Smooth muscle cell (in vitro differentiated cells): ENCODE measurements around the gene NLGN4X. TPM values are rescaled to one million over a fixed set of nuclear protein-coding genes. Genes with fewer than 3 reads are reported as not detected.

Experiments
- DNase-seq: peaks from one replicate; lab custom pipeline; 2025; ENCODE audit not compliant: unreplicated experiment; lab: John Stamatoyannopoulos, UW
- H2AFZ ChIP-seq: fragments of 200-600 bp; sonication (generic); 2 replicates; pipeline ENCODE4 v1.6.0; 2016; ENCODE audit warnings: antibody characterized with exemption, low read depth, mild to moderate bottlenecking
- H3F3A ChIP-seq: fragments of 200-600 bp; sonication (generic); 2 replicates; pipeline ENCODE4 v1.6.0; 2017; ENCODE audit warnings: antibody characterized with exemption, low read depth
- H3K27ac ChIP-seq: fragments of 200-600 bp; sonication (generic); 2 replicates; pipeline ENCODE4 v1.5.1; 2016; ENCODE audit warnings: low read depth, mild to moderate bottlenecking
- H3K27me3 ChIP-seq: fragments of 200-600 bp; sonication (generic); 2 replicates; pipeline ENCODE4 v1.6.1; 2016; ENCODE audit warnings: low read depth, mild to moderate bottlenecking
- H3K36me3 ChIP-seq: fragments of 200-600 bp; sonication (generic); 2 replicates; pipeline ENCODE4 v1.5.1; 2016; ENCODE audit warnings: low read depth
- H3K4me1 ChIP-seq: fragments of 200-600 bp; sonication (generic); 2 replicates; pipeline ENCODE4 v1.5.1; 2016; ENCODE audit warnings: low read depth
- H3K4me2 ChIP-seq: fragments of 200-600 bp; sonication (generic); 2 replicates; pipeline ENCODE4 v1.6.0; 2016; ENCODE audit warnings: mild to moderate bottlenecking
- H3K4me3 ChIP-seq: fragments of 200-600 bp; sonication (generic); 2 replicates; pipeline ENCODE4 v1.5.1; 2016; ENCODE audit warnings: mild to moderate bottlenecking
- H3K79me2 ChIP-seq: fragments of 200-600 bp; sonication (generic); 2 replicates; pipeline ENCODE4 v1.6.0; 2016; ENCODE audit warnings: low read depth, mild to moderate bottlenecking
- H3K9ac ChIP-seq: fragments of 200-600 bp; sonication (generic); 2 replicates; pipeline ENCODE4 v1.6.0; 2016; ENCODE audit warnings: low read depth
- H3K9me3 ChIP-seq: fragments of 200-600 bp; sonication (generic); replicated peaks from 2 replicates; pipeline ENCODE4 v1.5.1; 2016; ENCODE audit warnings: low read depth
- H4K20me1 ChIP-seq: fragments of 200-600 bp; sonication (generic); 2 replicates; pipeline ENCODE4 v1.6.0; 2016; ENCODE audit warnings: low read depth
- CTCF ChIP-seq: fragments of 200-600 bp; sonication (generic); IDR thresholded peaks from 2 replicates; pipeline ENCODE4 v1.5.1; 2017; ENCODE audit warnings: borderline replicate concordance, mild to moderate bottlenecking, antibody characterized with exemption; ENCODE audit not compliant: insufficient read depth, poor library complexity, severe bottlenecking
- WGBS: methylation state at CpG from one replicate; pipeline ENCODE4 v1.1.7; 2016; ENCODE audit warnings: low lambda C conversion rate; 5-methylcytosine and 5-hydroxymethylcytosine counted together
- polyA plus RNA-seq: library from polyadenylated mRNA; unstranded; fragments of >200 nt; fragmentation: Nextera tagmentation; extraction: Ambion mirVana; gene quantifications from 2 replicates; pipeline ENCODE4 v1.2.1, GENCODE V29; 2016
- total RNA-seq: library from RNA; depleted of rRNA; stranded (reverse); fragments of >200 nt; gene quantifications from 2 replicates; pipeline ENCODE4 v1.2.3, GENCODE V29; 2014

Gene NLGN4X
- total and polyA plus RNA-seq, 2 experiments from 2014 or later = 1.6 to 4.7 TPM

- WGBS = 74% methylated on average over 2 of the region's 2 CpGs
- TF ChIP-seq CTCF = no peak
- H4K20me1 ChIP-seq = no peaks in the 10 kb centered on the region
Measured at GRCh38 chrX:5958523-5958922, 270.1 kb downstream of the NLGN4X start.

GRCh38 chrX:5957506-5957905 is 271.2 kb downstream of the NLGN4X start:
- TF ChIP-seq CTCF = no peak
- H3K9ac ChIP-seq = no peak overlapping the region

More at GRCh38 chrX:5958523-5958922, 270.1 kb downstream of the NLGN4X start:
- Histone ChIP-seq H3K36me3 (no peaks in the 10 kb centered on the region), H3K79me2 (no peaks in the 10 kb centered on the region), H3K4me1 (no peaks in the 10 kb centered on the region), H3K9me3 (no peaks in the 10 kb centered on the region), H3K4me2 (no peak overlapping the region), H3K4me3 (no peak overlapping the region), H3F3A (no peaks in the 10 kb centered on the region), H3K27me3 (no peaks in the 10 kb centered on the region), H3K27ac (no peak overlapping the region), H2AFZ (no peak overlapping the region), H3K9ac (no peak overlapping the region)
- no peak for DNase-seq

GRCh38 chrX:5936438-5936837 is 292.2 kb downstream of the NLGN4X start:
- no peaks in the 10 kb centered on the region for H3F3A ChIP-seq
- H3K79me2 ChIP-seq = no peaks in the 10 kb centered on the region
- DNase-seq = no peak
- no peak overlapping the region for H3K27ac ChIP-seq
- H3K9ac ChIP-seq = no peak overlapping the region
- 60% methylated on average over 6 of the region's 6 CpGs for WGBS
- no peaks in the 10 kb centered on the region for H4K20me1 ChIP-seq
- no peak overlapping the region for H2AFZ ChIP-seq
- TF ChIP-seq CTCF = no peak
- peak overlapping the region; percentile 17 for H3K4me2 ChIP-seq
- H3K27me3 ChIP-seq = no peaks in the 10 kb centered on the region
- H3K9me3 ChIP-seq = no peaks in the 10 kb centered on the region
- H3K4me3 ChIP-seq = no peak overlapping the region
- no peaks in the 10 kb centered on the region for H3K4me1 ChIP-seq
- no peaks in the 10 kb centered on the region for H3K36me3 ChIP-seq

More at GRCh38 chrX:5957506-5957905, 271.2 kb downstream of the NLGN4X start:
- DNase-seq = no peak
- Histone ChIP-seq H3K36me3 (no peaks in the 10 kb centered on the region), H3K4me3 (no peak overlapping the region), H3K4me2 (no peak overlapping the region), H3K9me3 (no peaks in the 10 kb centered on the region), H3K27me3 (no peaks in the 10 kb centered on the region), H3F3A (no peaks in the 10 kb centered on the region), H3K79me2 (no peaks in the 10 kb centered on the region), H2AFZ (no peak overlapping the region), H4K20me1 (no peaks in the 10 kb centered on the region), H3K27ac (no peak overlapping the region), H3K4me1 (no peaks in the 10 kb centered on the region)
- WGBS = 27% methylated on average over 3 of the region's 3 CpGs

GRCh38 chrX:5928224-5928623 is 300.4 kb downstream of the NLGN4X start:
- Histone ChIP-seq H3K4me2 (no peak overlapping the region), H3K9ac (no peak overlapping the region), H3K4me1 (no peaks in the 10 kb centered on the region), H3K27ac (no peak overlapping the region), H3K9me3 (no peaks in the 10 kb centered on the region), H4K20me1 (no peaks in the 10 kb centered on the region), H3K79me2 (no peaks in the 10 kb centered on the region), H3K36me3 (no peaks in the 10 kb centered on the region), H3K27me3 (no peaks in the 10 kb centered on the region), H2AFZ (no peak overlapping the region), H3F3A (no peaks in the 10 kb centered on the region), H3K4me3 (no peak overlapping the region)
- DNase-seq = no peak
- 50% methylated on average over 2 of the region's 2 CpGs for WGBS
- TF ChIP-seq CTCF = no peak
